Pons (tissue), 1 donor: ENCODE data around the gene CLASRP.

Source experiments
- DNase-seq: peaks from one replicate; pipeline ENCODE4 v3.0.0-alpha.2; 2016; ENCODE audit warnings: low spot score

The CLASRP gene

GRCh38 chr19:45087531-45087930 lies 48.7 kb downstream of the CLASRP start:
- DNase-seq = no peak

- no peak for DNase-seq
These were observed 51.2 kb downstream of the CLASRP start for GRCh38 chr19:45090034-45090433.

- no peak for DNase-seq
These were observed 51.8 kb downstream of the CLASRP start for GRCh38 chr19:45090606-45091005.

- DNase-seq = peak; percentile 99
These were observed 52.4 kb downstream of the CLASRP start for GRCh38 chr19:45091031-45091923.

- peak; percentile 95 for DNase-seq
These were observed 54.2 kb downstream of the CLASRP start, which contains the start of gene PPP1R37 for GRCh38 chr19:45092747-45093678. PPP1R37 (plus strand) TSS chr19:45093179; CDS start chr19:45093326, 147 bp downstream.

- no peak for DNase-seq
These were observed 55.3 kb downstream of the CLASRP start for GRCh38 chr19:45094137-45094536.

- DNase-seq = no peak
These were observed 55.9 kb downstream of the CLASRP start for GRCh38 chr19:45094707-45095106.

- no peak for DNase-seq
These were observed 56.9 kb downstream of the CLASRP start for GRCh38 chr19:45095496-45096413.

GRCh38 chr19:45096700-45097099 lies 57.9 kb downstream of the CLASRP start:
- no peak for DNase-seq

- DNase-seq = no peak
These were observed 58.6 kb downstream of the CLASRP start for GRCh38 chr19:45097450-45097775.

GRCh38 chr19:45097776-45098520 lies 59.1 kb downstream of the CLASRP start:
- peak; percentile 84 for DNase-seq

- peak; percentile 79 for DNase-seq
These were observed 59.9 kb downstream of the CLASRP start for GRCh38 chr19:45098521-45099466.

GRCh38 chr19:45099467-45100191 lies 60.8 kb downstream of the CLASRP start:
- DNase-seq = no peak

- DNase-seq = no peak
These were observed 61.4 kb downstream of the CLASRP start for GRCh38 chr19:45100201-45100600.

- DNase-seq = no peak
These were observed 62.0 kb downstream of the CLASRP start for GRCh38 chr19:45100846-45101252.

GRCh38 chr19:45101806-45102205 lies 63.0 kb downstream of the CLASRP start:
- no peak for DNase-seq

- DNase-seq = no peak
These were observed 63.6 kb downstream of the CLASRP start for GRCh38 chr19:45102481-45102880.

- no peak for DNase-seq
These were observed 64.3 kb downstream of the CLASRP start for GRCh38 chr19:45103156-45103507.
